HepG2 (cell line): ENCODE measurements around the gene CMC4. TPM values are rescaled to one million over a fixed set of nuclear protein-coding genes. Genes with fewer than 3 reads are reported as not detected.

Source experiments
- CBX5 ChIP-seq: sonication (generic); formaldehyde crosslinking; IDR thresholded peaks from 2 replicates; pipeline ENCODE4 v1.4.0; 2020; ENCODE audit warnings: missing genetic modification reagents, borderline replicate concordance
- DPF2 ChIP-seq: sonication (generic); formaldehyde crosslinking; IDR thresholded peaks from 2 replicates; pipeline ENCODE4 v1.4.0; 2020; ENCODE audit warnings: mild to moderate bottlenecking, low read depth, missing genetic modification reagents, borderline replicate concordance
- ERF ChIP-seq: IDR thresholded peaks from 2 replicates; pipeline ENCODE4 v1.6.1; 2018; ENCODE audit warnings: missing biosample characterization, missing genetic modification reagents
- KDM2A ChIP-seq: sonication (generic); formaldehyde crosslinking; IDR thresholded peaks from 2 replicates; pipeline ENCODE4 v1.4.0; 2020; ENCODE audit warnings: low read depth, missing genetic modification reagents, borderline replicate concordance
- MAFK ChIP-seq, 2 experiments: IDR thresholded peaks in 1 of 2; conservative IDR thresholded peaks in 1 of 2; 2 replicates each; pipeline ENCODE4 v1.6.1; 2011; ENCODE audit warnings: improper control_type of control experiment in 2 of 2, low read length in 2 of 2
- NCOR1 ChIP-seq: fragments of 200-600 bp; sonication (generic); IDR thresholded peaks from 2 replicates; pipeline ENCODE4 v1.7.0; 2017; ENCODE audit warnings: antibody characterized with exemption, low read length, borderline replicate concordance
- POGZ ChIP-seq: sonication (generic); formaldehyde crosslinking; IDR thresholded peaks from 2 replicates; pipeline ENCODE4 v1.4.0; 2020; ENCODE audit warnings: mild to moderate bottlenecking, missing genetic modification reagents
- RBM22 ChIP-seq: fragments of 200-400 bp; formaldehyde crosslinking; optimal IDR thresholded peaks from 2 replicates; pipeline ENCODE3; 2017; ENCODE audit warnings: mild to moderate bottlenecking, low read length, moderate library complexity
- SMAD9 ChIP-seq: sonication (generic); formaldehyde crosslinking; IDR thresholded peaks from 2 replicates; pipeline ENCODE4 v1.5.1; 2020; ENCODE audit warnings: mild to moderate bottlenecking, missing genetic modification reagents
- SMARCE1 ChIP-seq: fragments of 450-650 bp; IDR thresholded peaks from 2 replicates; pipeline ENCODE4 v1.6.1; 2017; ENCODE audit warnings: borderline replicate concordance
- STAG1 ChIP-seq: sonication (generic); formaldehyde crosslinking; IDR thresholded peaks from 2 replicates; pipeline ENCODE4 v1.4.0; 2020; ENCODE audit warnings: missing genetic modification reagents
- ZEB1 ChIP-seq: IDR thresholded peaks from 2 replicates; pipeline ENCODE4 v1.6.1; 2012; ENCODE audit warnings: mild to moderate bottlenecking, low read depth, inconsistent platforms; ENCODE audit not compliant: insufficient replicate concordance
- ZFAT ChIP-seq: sonication (generic); formaldehyde crosslinking; conservative IDR thresholded peaks from 2 replicates; pipeline ENCODE4 v1.8.1; 2023; ENCODE audit warnings: missing genetic modification reagents, inconsistent platforms
- ZKSCAN5 ChIP-seq: sonication (generic); formaldehyde crosslinking; IDR thresholded peaks from 2 replicates; pipeline ENCODE4 v1.5.1; 2020; ENCODE audit warnings: mild to moderate bottlenecking, missing genetic modification reagents
- ZNF441 ChIP-seq: sonication (generic); formaldehyde crosslinking; IDR thresholded peaks from 2 replicates; pipeline ENCODE4 v1.7.0; 2021; ENCODE audit warnings: missing genetic modification reagents, borderline replicate concordance
- ZNF451 ChIP-seq: sonication (generic); formaldehyde crosslinking; IDR thresholded peaks from 2 replicates; pipeline ENCODE4 v1.5.0; 2020; ENCODE audit warnings: mild to moderate bottlenecking, missing genetic modification reagents
- polyA plus RNA-seq, 8 experiments: library from polyadenylated mRNA; depleted of rRNA in 3 of 8; stranded (reverse) in 7 of 8; unstranded in 1 of 8; fragments of >200 nt; fragmentation: Illumina TruSeq in 4 of 8; extraction: Trizol in 4 of 8; gene quantifications; 2 replicates each; pipeline versions ENCODE4 v1.2.1 to v1.2.3, GENCODE V29; 2011 to 2016; ENCODE audit warnings: low read depth in 4 of 8, missing spikeins in 1 of 8, mixed read lengths in 1 of 8; ENCODE audit not compliant: insufficient read depth in 1 of 8
- total RNA-seq, 5 experiments: library from RNA; depleted of rRNA; stranded (reverse); fragments of >200 nt; fragmentation: Illumina TruSeq; extraction: Trizol; gene quantifications; 2 replicates each; pipeline ENCODE4 v1.2.3, GENCODE V29; 2016; ENCODE audit warnings: low read depth in 1 of 5
- TF ChIP-seq, protein P1 (sequence below): sonication (generic); formaldehyde crosslinking; IDR thresholded peaks from 2 replicates; pipeline ENCODE4 v1.9.0; 2022; ENCODE audit warnings: missing genetic modification reagents, mild to moderate bottlenecking, borderline replicate concordance
- TF ChIP-seq, protein P2 (sequence below): sonication (generic); formaldehyde crosslinking; IDR thresholded peaks from 2 replicates; pipeline ENCODE4 v1.4.0; 2020; ENCODE audit warnings: low read depth, mild to moderate bottlenecking, missing genetic modification reagents
- TF ChIP-seq, protein P3 (sequence below): sonication (generic); formaldehyde crosslinking; IDR thresholded peaks from 2 replicates; pipeline ENCODE4 v1.5.1; 2020; ENCODE audit warnings: mild to moderate bottlenecking, missing genetic modification reagents, moderate library complexity
- TF ChIP-seq, protein P4 (sequence below): sonication (generic); formaldehyde crosslinking; IDR thresholded peaks from 2 replicates; pipeline ENCODE4 v1.5.0; 2020; ENCODE audit warnings: missing genetic modification reagents

Gene CMC4
- total and polyA plus RNA-seq, 2 of the 13 experiments (the other 11 are each of a cell fraction or from before 2014, with no cell fraction given), result 5.6 to 11.5 TPM

DNA sequence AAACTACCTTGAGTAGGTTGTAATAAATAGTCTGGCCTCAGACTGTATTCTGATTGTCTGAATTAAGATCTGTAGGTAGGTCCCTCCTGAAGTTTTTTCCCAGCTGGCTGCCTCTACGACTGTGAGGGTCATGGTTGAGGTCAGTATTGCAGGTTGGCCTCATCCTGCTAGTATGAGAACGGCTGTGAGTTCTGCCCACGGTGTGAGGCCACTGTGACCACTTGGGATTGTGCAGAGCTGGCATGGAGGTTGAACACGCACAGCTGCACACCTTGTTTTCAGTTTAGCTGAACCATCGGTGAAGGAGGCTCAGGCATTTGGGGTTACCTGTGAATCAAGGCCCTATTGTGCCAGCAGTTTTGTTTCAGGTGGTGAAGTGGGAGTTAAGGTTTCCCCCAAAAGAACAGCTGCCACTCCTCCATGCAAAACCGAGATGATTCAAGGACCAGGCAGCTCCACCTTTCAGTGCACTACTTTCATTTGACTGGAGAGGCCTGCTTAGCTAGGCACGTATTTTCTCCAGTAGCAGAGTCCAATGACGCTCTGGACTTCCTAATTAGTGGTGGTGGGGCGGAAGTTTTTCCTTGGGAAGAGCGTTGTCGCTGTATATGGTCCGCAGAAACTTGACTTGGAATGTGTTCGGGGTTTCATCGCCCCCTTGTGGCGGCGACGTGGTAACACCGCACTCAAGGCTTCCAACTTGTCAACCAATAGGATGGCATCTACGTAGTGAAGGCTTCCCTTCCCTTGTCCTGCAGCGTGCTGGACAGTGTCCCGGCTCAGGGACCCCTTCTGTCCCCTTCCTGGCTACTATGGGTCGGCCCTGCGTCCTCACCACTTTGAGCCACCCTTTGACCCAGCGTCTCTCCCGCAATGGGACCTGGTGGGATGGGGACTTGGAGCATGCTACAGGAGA is 13.8 kb downstream of the CMC4 start (continued):
- TF ChIP-seq, protein P1, sequence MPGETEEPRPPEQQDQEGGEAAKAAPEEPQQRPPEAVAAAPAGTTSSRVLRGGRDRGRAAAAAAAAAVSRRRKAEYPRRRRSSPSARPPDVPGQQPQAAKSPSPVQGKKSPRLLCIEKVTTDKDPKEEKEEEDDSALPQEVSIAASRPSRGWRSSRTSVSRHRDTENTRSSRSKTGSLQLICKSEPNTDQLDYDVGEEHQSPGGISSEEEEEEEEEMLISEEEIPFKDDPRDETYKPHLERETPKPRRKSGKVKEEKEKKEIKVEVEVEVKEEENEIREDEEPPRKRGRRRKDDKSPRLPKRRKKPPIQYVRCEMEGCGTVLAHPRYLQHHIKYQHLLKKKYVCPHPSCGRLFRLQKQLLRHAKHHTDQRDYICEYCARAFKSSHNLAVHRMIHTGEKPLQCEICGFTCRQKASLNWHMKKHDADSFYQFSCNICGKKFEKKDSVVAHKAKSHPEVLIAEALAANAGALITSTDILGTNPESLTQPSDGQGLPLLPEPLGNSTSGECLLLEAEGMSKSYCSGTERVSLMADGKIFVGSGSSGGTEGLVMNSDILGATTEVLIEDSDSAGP (CRISPR knock-in tag), result peak; percentile 27; the same call in 1 of the 2 replicates
- no peak for TF ChIP-seq SMAD9 (CRISPR knock-in tag)
- no peak for TF ChIP-seq MAFK (conservative IDR thresholded peaks at IDR 0.05 in 1 of 2, IDR thresholded peaks at IDR 0.05 in 1 of 2; ENCODE audit: low read length in 2 of 2)
- TF ChIP-seq RBM22, result peak; percentile 23
- peak; percentile 34; the same call in 1 of the 2 replicates for TF ChIP-seq POGZ (CRISPR knock-in tag)
- peak; percentile 70 for TF ChIP-seq KDM2A
- TF ChIP-seq, protein P2, sequence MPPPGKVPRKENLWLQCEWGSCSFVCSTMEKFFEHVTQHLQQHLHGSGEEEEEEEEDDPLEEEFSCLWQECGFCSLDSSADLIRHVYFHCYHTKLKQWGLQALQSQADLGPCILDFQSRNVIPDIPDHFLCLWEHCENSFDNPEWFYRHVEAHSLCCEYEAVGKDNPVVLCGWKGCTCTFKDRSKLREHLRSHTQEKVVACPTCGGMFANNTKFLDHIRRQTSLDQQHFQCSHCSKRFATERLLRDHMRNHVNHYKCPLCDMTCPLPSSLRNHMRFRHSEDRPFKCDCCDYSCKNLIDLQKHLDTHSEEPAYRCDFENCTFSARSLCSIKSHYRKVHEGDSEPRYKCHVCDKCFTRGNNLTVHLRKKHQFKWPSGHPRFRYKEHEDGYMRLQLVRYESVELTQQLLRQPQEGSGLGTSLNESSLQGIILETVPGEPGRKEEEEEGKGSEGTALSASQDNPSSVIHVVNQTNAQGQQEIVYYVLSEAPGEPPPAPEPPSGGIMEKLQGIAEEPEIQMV (CRISPR knock-in tag), result no peak
- TF ChIP-seq SMARCE1, result no peak
- no peak for TF ChIP-seq ZNF441
- TF ChIP-seq CBX5 (CRISPR knock-in tag), result no peak
- no peak for TF ChIP-seq DPF2 (CRISPR knock-in tag)
- TF ChIP-seq, protein P3, sequence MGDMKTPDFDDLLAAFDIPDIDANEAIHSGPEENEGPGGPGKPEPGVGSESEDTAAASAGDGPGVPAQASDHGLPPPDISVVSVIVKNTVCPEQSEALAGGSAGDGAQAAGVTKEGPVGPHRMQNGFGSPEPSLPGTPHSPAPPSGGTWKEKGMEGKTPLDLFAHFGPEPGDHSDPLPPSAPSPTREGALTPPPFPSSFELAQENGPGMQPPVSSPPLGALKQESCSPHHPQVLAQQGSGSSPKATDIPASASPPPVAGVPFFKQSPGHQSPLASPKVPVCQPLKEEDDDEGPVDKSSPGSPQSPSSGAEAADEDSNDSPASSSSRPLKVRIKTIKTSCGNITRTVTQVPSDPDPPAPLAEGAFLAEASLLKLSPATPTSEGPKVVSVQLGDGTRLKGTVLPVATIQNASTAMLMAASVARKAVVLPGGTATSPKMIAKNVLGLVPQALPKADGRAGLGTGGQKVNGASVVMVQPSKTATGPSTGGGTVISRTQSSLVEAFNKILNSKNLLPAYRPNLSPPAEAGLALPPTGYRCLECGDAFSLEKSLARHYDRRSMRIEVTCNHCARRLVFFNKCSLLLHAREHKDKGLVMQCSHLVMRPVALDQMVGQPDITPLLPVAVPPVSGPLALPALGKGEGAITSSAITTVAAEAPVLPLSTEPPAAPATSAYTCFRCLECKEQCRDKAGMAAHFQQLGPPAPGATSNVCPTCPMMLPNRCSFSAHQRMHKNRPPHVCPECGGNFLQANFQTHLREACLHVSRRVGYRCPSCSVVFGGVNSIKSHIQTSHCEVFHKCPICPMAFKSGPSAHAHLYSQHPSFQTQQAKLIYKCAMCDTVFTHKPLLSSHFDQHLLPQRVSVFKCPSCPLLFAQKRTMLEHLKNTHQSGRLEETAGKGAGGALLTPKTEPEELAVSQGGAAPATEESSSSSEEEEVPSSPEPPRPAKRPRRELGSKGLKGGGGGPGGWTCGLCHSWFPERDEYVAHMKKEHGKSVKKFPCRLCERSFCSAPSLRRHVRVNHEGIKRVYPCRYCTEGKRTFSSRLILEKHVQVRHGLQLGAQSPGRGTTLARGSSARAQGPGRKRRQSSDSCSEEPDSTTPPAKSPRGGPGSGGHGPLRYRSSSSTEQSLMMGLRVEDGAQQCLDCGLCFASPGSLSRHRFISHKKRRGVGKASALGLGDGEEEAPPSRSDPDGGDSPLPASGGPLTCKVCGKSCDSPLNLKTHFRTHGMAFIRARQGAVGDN (CRISPR knock-in tag), result peak; percentile 37; the same call in 1 of the 2 replicates
- TF ChIP-seq, protein P4, sequence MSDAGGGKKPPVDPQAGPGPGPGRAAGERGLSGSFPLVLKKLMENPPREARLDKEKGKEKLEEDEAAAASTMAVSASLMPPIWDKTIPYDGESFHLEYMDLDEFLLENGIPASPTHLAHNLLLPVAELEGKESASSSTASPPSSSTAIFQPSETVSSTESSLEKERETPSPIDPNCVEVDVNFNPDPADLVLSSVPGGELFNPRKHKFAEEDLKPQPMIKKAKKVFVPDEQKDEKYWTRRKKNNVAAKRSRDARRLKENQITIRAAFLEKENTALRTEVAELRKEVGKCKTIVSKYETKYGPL (CRISPR knock-in tag), result no peak
- TF ChIP-seq STAG1 (CRISPR knock-in tag), result peak; percentile 68
- TF ChIP-seq ZEB1, result no peak
- TF ChIP-seq ZKSCAN5 (CRISPR knock-in tag), result no peak
- TF ChIP-seq ZFAT (CRISPR knock-in tag), result no peak
- TF ChIP-seq ERF, result no peak
- TF ChIP-seq ZNF451 (CRISPR knock-in tag), result no peak
- TF ChIP-seq NCOR1, result no peak
